GM23338 (cell line): Measurements from ENCODE around the gene ITGB5.

Source experiments
- CREB1 ChIP-seq: fragments of 250-450 bp; sonication (Bioruptor Pico); IDR thresholded peaks from 2 replicates; pipeline ENCODE4 v1.5.0; 2020; ENCODE audit warnings: low read depth, mild to moderate bottlenecking, moderate library complexity
- EZH2 ChIP-seq: fragments of 200-600 bp; sonication (generic); IDR thresholded peaks from one replicate; pipeline ENCODE4 v1.8.0; 2017; ENCODE audit warnings: antibody characterized with exemption, mild to moderate bottlenecking, low read depth; ENCODE audit not compliant: unreplicated experiment
- EZH2phosphoT487 ChIP-seq: fragments of 200-600 bp; sonication (generic); IDR thresholded peaks from one replicate; pipeline ENCODE4 v1.8.1; 2018; ENCODE audit warnings: antibody characterized with exemption; ENCODE audit not compliant: unreplicated experiment
- POLR2AphosphoS5 ChIP-seq: IDR thresholded peaks from 2 replicates; pipeline ENCODE4 v1.6.1; 2016; ENCODE audit warnings: antibody characterized with exemption, low read depth
- TF ChIP-seq, protein P1 (sequence below), 2 experiments: fragments of 200-600 bp in 1 of 2; sonication (generic) in 1 of 2; conservative IDR thresholded peaks; 2 replicates each; pipeline versions ENCODE4 v1.5.1 to v1.6.1; 2016 to 2017; ENCODE audit warnings: antibody characterized with exemption in 2 of 2, low read depth in 2 of 2, mild to moderate bottlenecking in 2 of 2, moderate library complexity in 1 of 2

- TF ChIP-seq CREB1 (CRISPR knock-in tag) = no peak
- TF ChIP-seq EZH2phosphoT487 = no peak
- TF ChIP-seq EZH2 = no peak
- no peak for TF ChIP-seq POLR2AphosphoS5
- TF ChIP-seq, protein P1, sequence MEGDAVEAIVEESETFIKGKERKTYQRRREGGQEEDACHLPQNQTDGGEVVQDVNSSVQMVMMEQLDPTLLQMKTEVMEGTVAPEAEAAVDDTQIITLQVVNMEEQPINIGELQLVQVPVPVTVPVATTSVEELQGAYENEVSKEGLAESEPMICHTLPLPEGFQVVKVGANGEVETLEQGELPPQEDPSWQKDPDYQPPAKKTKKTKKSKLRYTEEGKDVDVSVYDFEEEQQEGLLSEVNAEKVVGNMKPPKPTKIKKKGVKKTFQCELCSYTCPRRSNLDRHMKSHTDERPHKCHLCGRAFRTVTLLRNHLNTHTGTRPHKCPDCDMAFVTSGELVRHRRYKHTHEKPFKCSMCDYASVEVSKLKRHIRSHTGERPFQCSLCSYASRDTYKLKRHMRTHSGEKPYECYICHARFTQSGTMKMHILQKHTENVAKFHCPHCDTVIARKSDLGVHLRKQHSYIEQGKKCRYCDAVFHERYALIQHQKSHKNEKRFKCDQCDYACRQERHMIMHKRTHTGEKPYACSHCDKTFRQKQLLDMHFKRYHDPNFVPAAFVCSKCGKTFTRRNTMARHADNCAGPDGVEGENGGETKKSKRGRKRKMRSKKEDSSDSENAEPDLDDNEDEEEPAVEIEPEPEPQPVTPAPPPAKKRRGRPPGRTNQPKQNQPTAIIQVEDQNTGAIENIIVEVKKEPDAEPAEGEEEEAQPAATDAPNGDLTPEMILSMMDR (conservative IDR thresholded peaks at IDR 0.05; ENCODE audit: low read depth in 2 of 2) = no peak
Measured at GRCh38 chr3:124890573-124891190, 3.5 kb upstream of the ITGB5 start.
